ENCODE data around the gene GABARAPL1.

- TF ChIP-seq, protein P1, sequence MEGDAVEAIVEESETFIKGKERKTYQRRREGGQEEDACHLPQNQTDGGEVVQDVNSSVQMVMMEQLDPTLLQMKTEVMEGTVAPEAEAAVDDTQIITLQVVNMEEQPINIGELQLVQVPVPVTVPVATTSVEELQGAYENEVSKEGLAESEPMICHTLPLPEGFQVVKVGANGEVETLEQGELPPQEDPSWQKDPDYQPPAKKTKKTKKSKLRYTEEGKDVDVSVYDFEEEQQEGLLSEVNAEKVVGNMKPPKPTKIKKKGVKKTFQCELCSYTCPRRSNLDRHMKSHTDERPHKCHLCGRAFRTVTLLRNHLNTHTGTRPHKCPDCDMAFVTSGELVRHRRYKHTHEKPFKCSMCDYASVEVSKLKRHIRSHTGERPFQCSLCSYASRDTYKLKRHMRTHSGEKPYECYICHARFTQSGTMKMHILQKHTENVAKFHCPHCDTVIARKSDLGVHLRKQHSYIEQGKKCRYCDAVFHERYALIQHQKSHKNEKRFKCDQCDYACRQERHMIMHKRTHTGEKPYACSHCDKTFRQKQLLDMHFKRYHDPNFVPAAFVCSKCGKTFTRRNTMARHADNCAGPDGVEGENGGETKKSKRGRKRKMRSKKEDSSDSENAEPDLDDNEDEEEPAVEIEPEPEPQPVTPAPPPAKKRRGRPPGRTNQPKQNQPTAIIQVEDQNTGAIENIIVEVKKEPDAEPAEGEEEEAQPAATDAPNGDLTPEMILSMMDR (IDR thresholded peaks at IDR 0.05), result no peak
- TF ChIP-seq ESRRA (IDR thresholded peaks at IDR 0.05; ENCODE audit: borderline replicate concordance, low read length) (no peak), CBX2 (IDR thresholded peaks at IDR 0.05; ENCODE audit: borderline replicate concordance, low read depth) (no peak), NFE2L2 (conservative IDR thresholded peaks at IDR 0.05; ENCODE audit: low read length) (no peak), POLR2A (IDR thresholded peaks at IDR 0.05; ENCODE audit: low read length) (no peak), E2F6 (IDR thresholded peaks at IDR 0.05; ENCODE audit: borderline replicate concordance, low read depth) (no peak), NR3C1 (IDR thresholded peaks at IDR 0.05) (no peak), EP300 (IDR thresholded peaks at IDR 0.05) (no peak), CEBPB (IDR thresholded peaks at IDR 0.05) (no peak)
- TF ChIP-seq, protein P2, sequence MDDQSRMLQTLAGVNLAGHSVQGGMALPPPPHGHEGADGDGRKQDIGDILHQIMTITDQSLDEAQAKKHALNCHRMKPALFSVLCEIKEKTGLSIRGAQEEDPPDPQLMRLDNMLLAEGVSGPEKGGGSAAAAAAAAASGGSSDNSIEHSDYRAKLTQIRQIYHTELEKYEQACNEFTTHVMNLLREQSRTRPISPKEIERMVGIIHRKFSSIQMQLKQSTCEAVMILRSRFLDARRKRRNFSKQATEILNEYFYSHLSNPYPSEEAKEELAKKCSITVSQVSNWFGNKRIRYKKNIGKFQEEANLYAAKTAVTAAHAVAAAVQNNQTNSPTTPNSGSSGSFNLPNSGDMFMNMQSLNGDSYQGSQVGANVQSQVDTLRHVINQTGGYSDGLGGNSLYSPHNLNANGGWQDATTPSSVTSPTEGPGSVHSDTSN (IDR thresholded peaks at IDR 0.05), result no peak
Observed at GRCh38 chr12:10167599-10167998, 45.1 kb upstream of the GABARAPL1 start.
